Bronchial epithelial cell (primary cell): ENCODE results near the gene TIMM8B. TPM values are rescaled to one million over a fixed set of nuclear protein-coding genes. Genes with fewer than 3 reads are reported as not detected.

Source experiments
- DNase-seq: peaks from one replicate; pipeline ENCODE4 v3.0.0-alpha.2; 2010; ENCODE audit warnings: low read depth
- FAIRE-seq: peaks from 2 replicates; lab custom pipeline; 2011; peaks lifted over from hg19 to GRCh38; lab: Jason Lieb, UNC
- H3K27me3 ChIP-seq: 2 replicates; pipeline ENCODE4 v1.5.1; 2011; ENCODE audit warnings: low read length; ENCODE audit not compliant: control insufficient read depth, insufficient read depth
- H3K36me3 ChIP-seq: 2 replicates; pipeline ENCODE4 v1.5.1; 2011; ENCODE audit warnings: low read length; ENCODE audit not compliant: control insufficient read depth, insufficient read depth
- H3K4me3 ChIP-seq: 2 replicates; pipeline ENCODE4 v1.5.1; 2011; ENCODE audit warnings: mild to moderate bottlenecking, low read depth, low read length, control low read depth
- CTCF ChIP-seq: IDR thresholded peaks from 2 replicates; pipeline ENCODE4 v1.5.1; 2011; ENCODE audit warnings: mild to moderate bottlenecking, moderate library complexity, low read length, control low read depth, inconsistent platforms; ENCODE audit not compliant: insufficient read depth, severe bottlenecking
- total RNA-seq: library from RNA; depleted of rRNA; stranded (reverse); fragments of >200 nt; gene quantifications from 2 replicates; pipeline ENCODE4 v1.2.1, GENCODE V29; 2014

The TIMM8B gene
- total RNA-seq, 1 donor from 2014 or later, result 66.3 TPM

- Histone ChIP-seq H3K27me3 (no peaks in the 10 kb centered on the region), H3K4me3 (no peak overlapping the region), H3K36me3 (peaks cover 4% of the 10 kb centered on the region)
- DNase-seq (no peak), FAIRE-seq (no peak)
- TF ChIP-seq CTCF, result no peak
These were observed 23.6 kb downstream of the TIMM8B start for GRCh38 chr11:112062923-112063322.

- Histone ChIP-seq H3K4me3 (no peak overlapping the region), H3K36me3 (peaks cover 4% of the 10 kb centered on the region), H3K27me3 (no peaks in the 10 kb centered on the region)
- no peak for TF ChIP-seq CTCF
- DNase-seq, result peak; percentile 10
- no peak for FAIRE-seq
These were observed 28.5 kb downstream of the TIMM8B start for GRCh38 chr11:112058103-112058502.

- FAIRE-seq, result no peak
- peaks cover 6% of the 10 kb centered on the region for H3K36me3 ChIP-seq
These were observed 29.4 kb downstream of the TIMM8B start for GRCh38 chr11:112057170-112057569.

GRCh38 chr11:112051768-112052167 lies 34.8 kb downstream of the TIMM8B start:
- no peak for DNase-seq
- Histone ChIP-seq H3K27me3 (no peaks in the 10 kb centered on the region), H3K4me3 (no peak overlapping the region), H3K36me3 (peaks cover 3% of the 10 kb centered on the region)
- no peak for TF ChIP-seq CTCF
- no peak for FAIRE-seq

More at GRCh38 chr11:112057170-112057569, 29.4 kb downstream of the TIMM8B start:
- Histone ChIP-seq H3K27me3 (no peaks in the 10 kb centered on the region), H3K4me3 (no peak overlapping the region)
- no peak for DNase-seq
- no peak for TF ChIP-seq CTCF

- Histone ChIP-seq H3K27me3 (no peaks in the 10 kb centered on the region), H3K36me3 (peaks cover 3% of the 10 kb centered on the region)
These were observed 35.8 kb downstream of the TIMM8B start for GRCh38 chr11:112050721-112051120.

More at GRCh38 chr11:112050721-112051120, 35.8 kb downstream of the TIMM8B start:
- TF ChIP-seq CTCF, result no peak
- DNase-seq (no peak), FAIRE-seq (no peak)
- no peak overlapping the region for H3K4me3 ChIP-seq
